Measurements from ENCODE around the gene VTA1.
"Not testable (repeated sequence)": the region's sequence is repeated elsewhere in the genome, so short reads cannot be mapped to it uniquely, and the experiment has no call there.

The VTA1 gene

GRCh38 chr6:142171351-142171750, 24.3 kb downstream of the VTA1 start:
- DNase-seq (ENCODE audit: low read depth in 2 of 2): no peak

GRCh38 chr6:142172758-142173157, 25.7 kb downstream of the VTA1 start:
- no peak for DNase-seq (ENCODE audit: low read depth in 2 of 2)

GRCh38 chr6:142173980-142174379, 26.9 kb downstream of the VTA1 start:
- no peak for DNase-seq (ENCODE audit: low read depth in 2 of 2)

GRCh38 chr6:142174703-142175102, 27.6 kb downstream of the VTA1 start:
- DNase-seq (ENCODE audit: low read depth in 2 of 2): no peak

- DNase-seq (ENCODE audit: low read depth in 2 of 2): no peak
These were observed 31.1 kb downstream of the VTA1 start for GRCh38 chr6:142178129-142178528.

- DNase-seq (ENCODE audit: low read depth in 2 of 2): no peak
These were observed 34.9 kb downstream of the VTA1 start for GRCh38 chr6:142182004-142182403.

- no peak for DNase-seq (ENCODE audit: low read depth in 2 of 2)
These were observed 36.3 kb downstream of the VTA1 start for GRCh38 chr6:142183351-142183750.

GRCh38 chr6:142184307-142184706, 37.2 kb downstream of the VTA1 start:
- DNase-seq (ENCODE audit: low read depth in 2 of 2): no peak

- DNase-seq (ENCODE audit: low read depth in 2 of 2): no peak
These were observed 38.6 kb downstream of the VTA1 start for GRCh38 chr6:142185641-142186040.

- no peak for DNase-seq (ENCODE audit: low read depth in 2 of 2)
These were observed 40.1 kb downstream of the VTA1 start for GRCh38 chr6:142187209-142187608.

- not testable (repeated sequence) for DNase-seq (ENCODE audit: low read depth in 2 of 2)
These were observed 41.3 kb downstream of the VTA1 start for GRCh38 chr6:142188341-142188740.

GRCh38 chr6:142189057-142189456, 42.0 kb downstream of the VTA1 start:
- no peak for DNase-seq (ENCODE audit: low read depth in 2 of 2)

GRCh38 chr6:142192343-142192742, 45.3 kb downstream of the VTA1 start:
- DNase-seq (ENCODE audit: low read depth in 2 of 2): no peak

- DNase-seq (ENCODE audit: low read depth in 2 of 2): no peak
These were observed 46.6 kb downstream of the VTA1 start for GRCh38 chr6:142193621-142194020.

GRCh38 chr6:142195862-142196541, 48.9 kb downstream of the VTA1 start:
- no peak for DNase-seq (ENCODE audit: low read depth in 2 of 2)

- no peak for DNase-seq (ENCODE audit: low read depth in 2 of 2)
These were observed 54.0 kb downstream of the VTA1 start for GRCh38 chr6:142200846-142201628.

GRCh38 chr6:142207265-142207877, 60.3 kb downstream of the VTA1 start:
- DNase-seq (ENCODE audit: low read depth in 2 of 2): peak; percentile 8 to 9

- DNase-seq (ENCODE audit: low read depth in 2 of 2): no peak
These were observed 63.5 kb downstream of the VTA1 start for GRCh38 chr6:142210606-142211005.

- DNase-seq (ENCODE audit: low read depth in 2 of 2): no peak
These were observed 66.3 kb downstream of the VTA1 start for GRCh38 chr6:142213402-142213801.

- no peak for DNase-seq (ENCODE audit: low read depth in 2 of 2)
These were observed 71.4 kb downstream of the VTA1 start for GRCh38 chr6:142218446-142218845.

- DNase-seq (ENCODE audit: low read depth in 2 of 2): no peak
These were observed 75.0 kb downstream of the VTA1 start for GRCh38 chr6:142222022-142222421.

GRCh38 chr6:142223938-142224337, 76.9 kb downstream of the VTA1 start:
- DNase-seq (ENCODE audit: low read depth in 2 of 2): no peak

- no peak for DNase-seq (ENCODE audit: low read depth in 2 of 2)
These were observed 78.1 kb downstream of the VTA1 start for GRCh38 chr6:142225115-142225514.
